Measurements from ENCODE around the gene RIMS4. TPM values are rescaled to one million over a fixed set of nuclear protein-coding genes. Genes with fewer than 3 reads are reported as not detected.

Gene RIMS4
- total RNA-seq, 1 donor from 2014 or later, result 8.0 TPM

- peak; percentile 37 for ATAC-seq
- intact Hi-C loops (cut with DNase I), result no loop called here
- no peak for DNase-seq (ENCODE audit: low spot score)
Observed at GRCh38 chr20:44714102-44714700, 96.1 kb downstream of the RIMS4 start.

DNA sequence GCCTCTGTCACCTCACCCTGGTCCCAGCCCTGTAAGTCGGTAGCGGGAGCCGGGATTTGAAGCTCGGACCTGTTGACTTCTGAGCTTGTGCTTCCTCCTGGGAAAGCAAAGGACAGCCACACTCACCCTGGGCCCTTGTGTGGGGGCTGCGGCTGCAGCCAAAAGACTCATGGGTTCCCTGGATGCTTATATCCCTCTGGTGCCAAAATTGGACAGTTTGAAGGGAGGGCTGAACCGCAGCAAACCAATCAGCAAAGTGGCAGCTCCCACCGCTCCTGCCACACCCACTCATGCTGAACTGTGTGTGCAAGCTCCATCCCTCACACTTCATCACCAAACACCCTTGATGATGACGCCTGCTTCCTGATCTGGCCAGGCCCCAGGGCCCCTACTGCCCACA is 99.1 kb downstream of the RIMS4 start:
- ATAC-seq, result no peak
- intact Hi-C loops (cut with DNase I), result no loop called here
- peak; percentile 38 for DNase-seq (ENCODE audit: low spot score)

DNA sequence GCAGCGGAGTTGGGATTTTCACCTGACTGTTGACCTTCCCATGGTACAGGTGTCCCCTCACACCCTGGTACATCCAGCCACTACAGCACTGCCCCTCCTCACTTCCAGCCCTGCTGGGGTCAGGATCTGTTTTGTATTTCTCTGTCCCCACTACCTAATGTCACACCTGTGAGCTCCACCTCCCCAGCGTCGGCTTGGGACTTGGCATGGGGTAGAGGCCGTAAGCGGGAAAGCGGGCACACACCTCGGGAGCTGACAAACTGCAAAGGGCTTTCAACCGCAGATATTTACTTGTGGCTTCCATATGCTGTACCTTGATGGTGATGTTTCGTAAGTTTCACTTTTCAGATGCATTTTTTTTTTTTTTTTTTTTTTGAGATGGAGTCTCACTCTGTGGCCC is 100.5 kb downstream of the RIMS4 start:
- intact Hi-C loops (cut with DNase I), result no loop called here
- DNase-seq (ENCODE audit: low spot score), result peak; percentile 38
- no peak for ATAC-seq

GRCh38 chr20:44709380-44709779 is 101.0 kb downstream of the RIMS4 start:
- DNase-seq (ENCODE audit: low spot score), result peak; percentile 41
- intact Hi-C loops (cut with DNase I), result no loop called here
- no peak for ATAC-seq

DNA sequence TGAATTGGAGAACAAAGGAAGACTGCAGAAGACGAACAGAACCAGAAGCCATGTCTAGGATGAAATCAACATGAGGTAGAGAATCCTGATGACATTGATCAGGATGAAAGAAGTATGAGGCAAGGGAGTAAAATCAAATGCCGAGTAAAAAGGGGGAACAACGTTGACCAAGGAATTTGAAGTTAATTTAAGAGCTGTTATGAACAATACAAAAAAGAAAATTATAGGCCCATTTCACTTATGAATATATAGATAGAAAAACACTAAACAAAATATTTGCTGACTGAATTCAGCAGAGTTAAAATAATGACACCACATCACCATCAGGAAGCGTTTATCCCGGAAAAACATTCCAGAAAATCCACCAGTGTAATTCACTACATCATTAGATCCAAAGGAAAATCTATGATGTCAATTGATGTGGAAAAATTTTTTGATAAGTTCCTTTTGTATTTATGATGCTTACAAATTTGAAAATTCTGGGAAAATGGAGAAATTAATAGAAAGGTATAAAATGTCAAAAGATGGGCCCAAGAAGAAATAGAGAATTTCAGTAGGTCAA is 103.2 kb downstream of the RIMS4 start:
- DNase-seq (ENCODE audit: low spot score) (no peak), ATAC-seq (no peak)
- intact Hi-C loops (cut with DNase I), result no loop called here

GRCh38 chr20:44706301-44707017 is 103.9 kb downstream of the RIMS4 start:
- peak; percentile 79 for DNase-seq (ENCODE audit: low spot score)
- peak; percentile 86 for ATAC-seq
- intact Hi-C loops (cut with DNase I), result no loop called here

- ATAC-seq, result no peak
Observed at GRCh38 chr20:44705364-44706094, 104.8 kb downstream of the RIMS4 start.

DNA sequence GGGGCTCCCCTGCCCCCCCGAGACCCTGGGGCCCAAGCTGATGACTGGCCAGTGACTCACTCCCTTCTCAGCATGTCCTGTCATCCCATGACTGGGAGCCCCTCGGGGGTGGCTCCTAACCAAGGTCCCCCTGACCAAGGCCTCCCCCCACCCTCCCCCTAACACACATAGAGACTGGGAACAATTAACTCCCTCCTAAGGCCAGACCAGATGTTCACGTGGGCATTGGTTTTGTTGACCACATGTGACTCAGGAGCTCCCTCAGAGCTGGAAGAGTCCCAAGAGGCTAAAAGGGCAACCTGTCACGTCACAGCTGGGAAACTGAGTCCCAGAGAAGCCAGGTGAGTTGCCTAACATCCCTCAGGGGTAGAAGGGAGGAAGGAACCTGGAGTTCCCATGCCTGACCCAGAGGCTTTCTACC is 105.8 kb downstream of the RIMS4 start:
- ATAC-seq, result no peak
- intact Hi-C loops (cut with DNase I), result no loop called here
- DNase-seq (ENCODE audit: low spot score), result peak; percentile 51

More at GRCh38 chr20:44705364-44706094, 104.8 kb downstream of the RIMS4 start:
- intact Hi-C loops (cut with DNase I), result no loop called here
- DNase-seq (ENCODE audit: low spot score), result no peak

DNA sequence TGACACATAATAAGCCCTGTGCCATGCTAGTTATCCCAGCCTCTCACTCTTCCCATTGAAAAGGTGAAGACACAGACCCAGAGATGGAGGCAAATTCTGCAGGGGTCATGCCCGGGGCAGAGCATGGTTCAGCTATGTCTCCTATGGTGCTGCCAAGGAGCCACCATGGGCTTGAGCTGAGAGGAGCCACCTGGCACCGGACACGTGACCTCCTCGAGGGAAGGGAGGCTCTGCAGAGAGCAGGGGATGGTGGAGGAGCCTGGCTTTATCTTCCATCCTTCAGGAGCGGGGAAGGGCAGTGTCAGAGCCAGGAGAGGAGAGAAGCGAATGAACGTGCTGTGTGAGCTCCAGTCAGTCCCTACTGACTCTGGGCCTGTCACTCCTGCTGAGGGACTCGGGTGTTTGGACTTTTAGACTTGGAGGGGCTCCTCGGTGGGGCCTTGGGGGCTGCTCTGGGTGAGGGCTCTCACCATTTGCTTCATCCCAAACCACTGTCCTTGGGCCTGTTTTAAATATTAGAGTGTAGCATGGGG is 106.3 kb downstream of the RIMS4 start:
- intact Hi-C loops (cut with DNase I), result no loop called here
- DNase-seq (ENCODE audit: low spot score) (peak; percentile 47), ATAC-seq (no peak)

DNA sequence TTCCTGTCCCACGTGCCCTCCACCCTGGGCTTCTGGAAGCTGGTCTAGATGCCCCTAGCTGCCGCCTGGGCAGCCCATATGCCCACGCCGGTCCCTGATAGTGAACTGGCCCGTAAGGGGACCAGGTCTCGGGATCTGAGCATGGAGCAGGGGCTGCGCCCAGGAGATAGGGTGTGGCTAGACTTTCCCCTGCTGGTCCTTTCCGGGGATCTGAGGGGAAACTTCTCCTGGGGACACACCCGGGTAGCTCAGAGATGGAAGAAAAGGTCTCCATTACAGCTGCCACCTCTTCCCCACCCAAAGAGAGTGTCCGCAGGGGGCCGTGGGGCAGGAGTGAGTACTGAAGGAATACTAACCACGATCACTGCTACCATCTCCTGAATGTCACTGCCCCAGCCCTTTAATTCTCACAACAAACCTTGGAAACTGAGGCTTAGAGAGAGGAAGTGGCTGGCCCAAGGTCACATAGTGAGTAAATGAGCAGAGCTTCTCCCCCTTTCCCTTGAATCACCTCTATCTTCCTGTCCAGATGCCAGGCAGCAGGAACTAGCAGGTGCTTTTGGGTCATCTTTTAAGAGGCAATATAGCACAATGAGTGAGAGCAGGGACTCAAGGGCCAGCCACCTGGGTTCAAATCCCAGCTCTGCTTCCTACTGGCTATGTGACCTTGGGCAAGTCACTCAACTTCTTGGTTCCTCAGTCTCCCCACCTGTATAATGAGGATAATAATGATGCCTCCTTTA is 107.0 kb downstream of the RIMS4 start:
- DNase-seq (ENCODE audit: low spot score) (peak; percentile 25), ATAC-seq (peak; percentile 23)
- intact Hi-C loops (cut with DNase I), result no loop called here

DNA sequence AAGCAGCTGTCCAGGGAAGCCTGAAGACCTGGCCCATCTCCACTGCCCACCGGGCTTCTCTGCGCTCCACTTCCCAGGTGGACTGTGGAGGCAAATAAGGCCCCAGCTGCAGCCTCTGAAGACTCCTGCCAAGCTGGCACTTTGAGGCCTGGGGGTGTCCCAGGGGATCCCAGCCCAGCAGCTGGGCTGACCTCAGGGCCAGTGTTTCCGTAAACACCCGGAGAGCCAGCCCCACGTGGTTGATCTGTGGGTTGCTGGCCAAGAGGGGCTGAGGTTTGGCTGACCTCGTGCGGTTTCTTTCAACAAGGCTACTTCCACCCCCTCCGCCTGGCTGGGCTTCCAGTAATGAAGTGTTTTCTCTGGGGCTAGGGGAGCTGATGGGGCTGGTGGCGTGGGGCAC is 107.6 kb downstream of the RIMS4 start:
- ATAC-seq, result peak; percentile 92
- DNase-seq (ENCODE audit: low spot score), result peak; percentile 95
- intact Hi-C loops (cut with DNase I), result no loop called here

GRCh38 chr20:44701858-44702256 is 108.5 kb downstream of the RIMS4 start:
- DNase-seq (ENCODE audit: low spot score) (peak; percentile 38), ATAC-seq (no peak)
- intact Hi-C loops (cut with DNase I), result no loop called here

Other genes starting within 250 kb of the RIMS4 start
- 38.2 TPM for gene PKIG, start 228.0 kb downstream of the RIMS4 start, total RNA-seq
- 7.7 TPM for gene ADA, start 158.8 kb downstream of the RIMS4 start, total RNA-seq
- gene CCN5, start 95.2 kb downstream of the RIMS4 start, total RNA-seq, result 147 TPM
- gene KCNK15, start 64.7 kb downstream of the RIMS4 start, total RNA-seq, result 3.2 TPM
- 126 TPM for gene YWHAB, start 75.2 kb upstream of the RIMS4 start, total RNA-seq
- gene PABPC1L, start 99.5 kb upstream of the RIMS4 start, total RNA-seq, result 15.6 TPM
- gene TOMM34, start 149.9 kb upstream of the RIMS4 start, total RNA-seq, result 19.3 TPM
- gene STK4, start 156.0 kb upstream of the RIMS4 start, total RNA-seq, result 43.8 TPM